Mucosa of descending colon (tissue), 3 donors: ENCODE measurements around the gene RNF38. TPM values are rescaled to one million over a fixed set of nuclear protein-coding genes. Genes with fewer than 3 reads are reported as not detected.

Experiments
- ATAC-seq: fragments of 200-7000 bp; cut with Tn5 transposase; one replicate; pipeline ENCODE4 v1.9.1; 2020; ENCODE audit warnings: mild to moderate bottlenecking, moderate library complexity
- DNase-seq, 3 donors: peaks; one replicate each; pipeline ENCODE4 v3.0.0-alpha.2; 2020
- H3K36me3 ChIP-seq: fragments of 200-600 bp; one replicate; pipeline ENCODE4 v1.8.0; 2021; ENCODE audit warnings: low read depth, mild to moderate bottlenecking
- H3K4me1 ChIP-seq: fragments of 200-600 bp; one replicate; pipeline ENCODE4 v1.8.0; 2021; ENCODE audit warnings: low read depth, mild to moderate bottlenecking
- H3K4me3 ChIP-seq: fragments of 200-600 bp; one replicate; pipeline ENCODE4 v1.8.0; 2021; ENCODE audit warnings: mild to moderate bottlenecking
- H3K9me3 ChIP-seq: fragments of 200-600 bp; one replicate; pipeline ENCODE4 v1.8.0; 2021; ENCODE audit warnings: mild to moderate bottlenecking
- intact Hi-C, 2 donors: fragments of 100-400 bp; cut with DNase I in 1 of 2; cut with micrococcal nuclease in 1 of 2; formaldehyde crosslinking; loops; one replicate each; pipeline versions ENCODE4 v1.11.0 to v1.11.1; 2022; cut with DNase I, micrococcal nuclease
- total RNA-seq, 3 donors: library from RNA; stranded (reverse); fragmentation: NEBNext Ultra II Directional in 2 of 3; extraction: Animal tissue kit (Norgen Biotek cat#: 25700) in 2 of 3; gene quantifications; one replicate each; pipeline versions ENCODE4 v1.2.1 to v1.2.4, GENCODE V29; 2021 to 2023
- TF ChIP-seq, protein P1 (sequence below): fragments of 200-600 bp; IDR thresholded peaks from one replicate; pipeline ENCODE4 v1.8.0; 2022; ENCODE audit warnings: antibody characterized with exemption, mild to moderate bottlenecking
- donor health status: DM: no; HTN: no; CAD: no; lungs with moderate emphysema.
- donor health status: DM: no; HTN: no; CAD: no.
- donor health status: DM: no; HTN: yes; CAD: no.

Gene RNF38
- total RNA-seq, 3 donors from 2014 or later: 31.8 to 69.7 (median 43.1) TPM

DNA sequence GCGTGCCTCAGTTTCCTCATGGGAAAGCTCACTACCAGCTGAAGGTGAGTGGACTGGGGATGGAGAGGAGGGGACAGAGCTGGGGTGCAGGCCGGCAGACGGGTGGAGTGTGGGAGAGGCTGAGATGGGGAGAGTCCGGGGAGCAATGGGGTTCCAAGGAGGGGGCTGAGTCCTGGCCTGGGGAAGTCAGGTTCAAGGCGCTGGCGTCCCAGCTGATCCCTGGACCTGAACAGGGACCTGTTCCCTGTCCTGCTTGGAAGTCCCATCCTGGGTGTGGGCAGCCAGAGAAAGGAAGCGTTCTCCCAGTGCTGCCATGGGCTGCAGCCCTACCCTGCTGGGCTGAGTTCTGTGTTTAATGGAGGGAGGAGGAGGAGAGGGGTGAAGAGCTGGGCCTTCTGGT, 80.9 kb downstream of the RNF38 start:
- Histone ChIP-seq H3K4me3 (no peak overlapping the region), H3K9me3 (no peaks in the 10 kb centered on the region), H3K36me3 (no peaks in the 10 kb centered on the region), H3K4me1 (peaks cover 28% of the 10 kb centered on the region)
- intact Hi-C loops: loop anchor here in 1 of 2 donors (2.0 kb wide), 1 partner anchor 22 kb away; no protein-coding TSS in a partner anchor
- DNase-seq (peak in 2 of 3 donors; percentile 28 to 59), ATAC-seq (peak; percentile 32)
- TF ChIP-seq, protein P1, sequence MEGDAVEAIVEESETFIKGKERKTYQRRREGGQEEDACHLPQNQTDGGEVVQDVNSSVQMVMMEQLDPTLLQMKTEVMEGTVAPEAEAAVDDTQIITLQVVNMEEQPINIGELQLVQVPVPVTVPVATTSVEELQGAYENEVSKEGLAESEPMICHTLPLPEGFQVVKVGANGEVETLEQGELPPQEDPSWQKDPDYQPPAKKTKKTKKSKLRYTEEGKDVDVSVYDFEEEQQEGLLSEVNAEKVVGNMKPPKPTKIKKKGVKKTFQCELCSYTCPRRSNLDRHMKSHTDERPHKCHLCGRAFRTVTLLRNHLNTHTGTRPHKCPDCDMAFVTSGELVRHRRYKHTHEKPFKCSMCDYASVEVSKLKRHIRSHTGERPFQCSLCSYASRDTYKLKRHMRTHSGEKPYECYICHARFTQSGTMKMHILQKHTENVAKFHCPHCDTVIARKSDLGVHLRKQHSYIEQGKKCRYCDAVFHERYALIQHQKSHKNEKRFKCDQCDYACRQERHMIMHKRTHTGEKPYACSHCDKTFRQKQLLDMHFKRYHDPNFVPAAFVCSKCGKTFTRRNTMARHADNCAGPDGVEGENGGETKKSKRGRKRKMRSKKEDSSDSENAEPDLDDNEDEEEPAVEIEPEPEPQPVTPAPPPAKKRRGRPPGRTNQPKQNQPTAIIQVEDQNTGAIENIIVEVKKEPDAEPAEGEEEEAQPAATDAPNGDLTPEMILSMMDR: no peak

DNA sequence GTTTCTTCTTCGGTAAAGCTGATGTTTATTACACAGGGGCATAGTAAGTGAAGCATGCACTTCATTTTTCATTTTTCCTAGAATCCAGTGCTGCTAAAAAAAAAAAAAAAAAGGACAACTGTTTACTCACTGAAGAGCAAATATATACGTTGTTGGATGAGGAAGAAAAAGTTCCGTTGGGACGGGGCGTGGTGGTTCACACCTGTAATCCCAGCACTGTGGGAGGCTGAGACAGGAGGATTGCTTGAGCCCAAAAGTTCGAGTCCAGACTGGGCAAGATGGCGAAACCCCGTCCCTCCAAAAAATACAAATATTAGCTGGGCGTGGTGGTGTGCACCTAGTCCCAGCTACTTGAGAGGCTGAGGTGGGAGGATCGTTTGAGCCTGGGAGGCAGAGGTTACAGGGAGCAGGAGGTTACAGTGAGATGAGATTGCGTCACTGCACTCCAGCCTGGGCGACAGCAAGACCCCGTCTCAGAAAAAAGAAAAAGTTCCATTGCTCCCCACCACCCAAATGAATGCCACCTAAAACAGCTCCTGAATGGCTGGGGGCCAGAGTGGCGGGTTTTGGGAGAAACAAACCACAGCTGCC, 81.8 kb downstream of the RNF38 start:
- Histone ChIP-seq H3K4me3 (no peak overlapping the region), H3K4me1 (peaks cover 28% of the 10 kb centered on the region), H3K9me3 (no peaks in the 10 kb centered on the region), H3K36me3 (no peaks in the 10 kb centered on the region)
- peak in 2 of 3 donors; percentile 61 to 72 for DNase-seq
- TF ChIP-seq, protein P1: no peak
- peak; percentile 58 for ATAC-seq
- intact Hi-C loops: loop anchor here in 1 of 2 donors (2.0 kb wide), 1 partner anchor 22 kb away; no protein-coding TSS in a partner anchor

DNA sequence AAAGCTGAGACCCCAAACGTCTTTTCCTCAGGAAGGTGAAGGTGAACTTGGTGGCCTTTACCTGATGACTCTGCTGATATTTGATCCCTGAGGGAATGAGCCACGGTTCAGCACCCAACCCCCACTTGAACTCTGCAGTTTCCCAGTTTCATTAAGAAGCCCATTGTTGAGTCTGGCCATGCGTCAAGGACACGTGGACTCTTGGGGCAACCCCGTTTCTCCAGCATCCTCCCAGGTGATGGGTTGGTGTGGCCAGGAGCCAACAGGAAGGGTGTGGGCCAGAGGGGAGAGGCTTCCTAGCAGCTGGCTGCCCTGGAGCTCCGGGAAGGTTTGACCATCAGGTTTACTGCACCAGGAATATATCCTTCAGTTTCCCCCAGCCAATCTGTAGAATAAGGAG, 82.3 kb downstream of the RNF38 start:
- no peaks in the 10 kb centered on the region for H3K9me3 ChIP-seq
- peak; percentile 87 for ATAC-seq
- intact Hi-C loops: loop anchor here in 1 of 2 donors (2.0 kb wide), 1 partner anchor 21 kb away; no protein-coding TSS in a partner anchor
- TF ChIP-seq, protein P1: no peak
- peaks cover 28% of the 10 kb centered on the region for H3K4me1 ChIP-seq
- peak; percentile 92 to 95 (median 94) for DNase-seq
- no peak overlapping the region for H3K4me3 ChIP-seq
- H3K36me3 ChIP-seq: no peaks in the 10 kb centered on the region

DNA sequence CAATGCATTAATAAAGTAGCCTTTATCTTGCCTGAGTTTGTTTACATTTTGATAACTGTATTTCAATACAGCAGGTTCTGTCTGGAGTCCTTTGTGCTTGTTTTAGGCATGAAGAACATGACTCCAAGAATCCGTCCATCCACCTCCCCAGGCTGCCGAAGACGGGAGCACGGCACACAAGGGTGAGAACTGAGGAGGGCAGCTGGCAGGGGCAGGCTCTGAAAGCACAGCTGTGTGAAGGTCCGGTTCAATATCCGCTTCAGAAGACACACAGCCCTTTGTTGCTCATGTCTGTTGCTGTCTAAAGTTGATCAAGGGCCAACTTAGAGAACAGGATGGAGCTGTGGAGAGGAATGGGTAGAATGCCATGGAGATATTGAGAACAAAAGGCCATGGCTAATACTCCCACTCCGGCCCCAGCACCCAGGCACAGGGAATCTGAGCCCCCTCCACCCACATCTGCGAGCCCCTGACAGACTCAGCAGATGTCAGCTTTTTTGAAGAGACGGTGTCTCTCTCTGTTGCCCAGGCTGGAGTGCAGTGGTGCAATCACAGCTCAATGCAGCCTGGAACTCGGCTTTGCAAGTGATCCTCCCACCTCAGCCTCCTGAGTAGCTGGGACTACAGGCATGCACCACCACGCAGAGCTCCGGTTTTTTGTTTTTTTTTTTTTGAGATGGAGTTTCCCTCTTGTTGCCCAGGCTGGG, 83.3 kb downstream of the RNF38 start:
- peak; percentile 52 for ATAC-seq
- H3K36me3 ChIP-seq: no peaks in the 10 kb centered on the region
- H3K4me3 ChIP-seq: no peak overlapping the region
- intact Hi-C loops: no loop called here
- TF ChIP-seq, protein P1: no peak
- H3K9me3 ChIP-seq: no peaks in the 10 kb centered on the region
- H3K4me1 ChIP-seq: peaks cover 28% of the 10 kb centered on the region
- DNase-seq: peak in 2 of 3 donors; percentile 1 to 56

DNA sequence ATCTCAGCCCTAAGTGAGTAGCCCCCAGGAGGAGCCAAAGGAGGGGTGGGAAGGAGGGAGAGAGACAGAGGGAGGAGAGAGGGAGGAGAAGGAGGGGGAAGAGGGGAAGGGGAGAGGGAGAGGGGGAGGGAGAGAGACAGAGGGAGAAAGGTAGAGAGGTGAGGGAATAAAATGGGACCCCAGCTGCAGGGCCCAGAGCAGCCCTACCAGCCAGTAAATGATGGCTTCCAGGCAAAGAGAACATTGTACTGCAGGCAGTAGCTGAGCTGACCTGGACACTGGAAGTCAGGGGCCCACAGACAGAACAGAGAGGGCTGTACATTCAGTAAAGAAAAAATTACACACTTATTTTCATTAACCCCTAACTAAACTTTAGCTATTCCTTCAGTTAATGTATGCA, 84.0 kb downstream of the RNF38 start:
- H3K9me3 ChIP-seq: no peaks in the 10 kb centered on the region
- DNase-seq (no peak), ATAC-seq (no peak)
- intact Hi-C loops: no loop called here
- H3K36me3 ChIP-seq: no peaks in the 10 kb centered on the region
- no peak overlapping the region for H3K4me3 ChIP-seq
- TF ChIP-seq, protein P1: no peak
- peaks cover 28% of the 10 kb centered on the region for H3K4me1 ChIP-seq
